NK-92 treated with Interleukin-12 subunit alpha and Interleukin-12 subunit beta, amount 100 ng/mL, for 24 hours (cell line): Measurements from ENCODE around the gene NHEJ1.
"Not testable (repeated sequence)": the region's sequence is repeated elsewhere in the genome, so short reads cannot be mapped to it uniquely, and the experiment has no call there.

Experiments
- DNase-seq: peaks from one replicate; lab custom pipeline; 2025; lab: John Stamatoyannopoulos, UW

NHEJ1 gene, protein sequence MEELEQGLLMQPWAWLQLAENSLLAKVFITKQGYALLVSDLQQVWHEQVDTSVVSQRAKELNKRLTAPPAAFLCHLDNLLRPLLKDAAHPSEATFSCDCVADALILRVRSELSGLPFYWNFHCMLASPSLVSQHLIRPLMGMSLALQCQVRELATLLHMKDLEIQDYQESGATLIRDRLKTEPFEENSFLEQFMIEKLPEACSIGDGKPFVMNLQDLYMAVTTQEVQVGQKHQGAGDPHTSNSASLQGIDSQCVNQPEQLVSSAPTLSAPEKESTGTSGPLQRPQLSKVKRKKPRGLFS

DNA sequence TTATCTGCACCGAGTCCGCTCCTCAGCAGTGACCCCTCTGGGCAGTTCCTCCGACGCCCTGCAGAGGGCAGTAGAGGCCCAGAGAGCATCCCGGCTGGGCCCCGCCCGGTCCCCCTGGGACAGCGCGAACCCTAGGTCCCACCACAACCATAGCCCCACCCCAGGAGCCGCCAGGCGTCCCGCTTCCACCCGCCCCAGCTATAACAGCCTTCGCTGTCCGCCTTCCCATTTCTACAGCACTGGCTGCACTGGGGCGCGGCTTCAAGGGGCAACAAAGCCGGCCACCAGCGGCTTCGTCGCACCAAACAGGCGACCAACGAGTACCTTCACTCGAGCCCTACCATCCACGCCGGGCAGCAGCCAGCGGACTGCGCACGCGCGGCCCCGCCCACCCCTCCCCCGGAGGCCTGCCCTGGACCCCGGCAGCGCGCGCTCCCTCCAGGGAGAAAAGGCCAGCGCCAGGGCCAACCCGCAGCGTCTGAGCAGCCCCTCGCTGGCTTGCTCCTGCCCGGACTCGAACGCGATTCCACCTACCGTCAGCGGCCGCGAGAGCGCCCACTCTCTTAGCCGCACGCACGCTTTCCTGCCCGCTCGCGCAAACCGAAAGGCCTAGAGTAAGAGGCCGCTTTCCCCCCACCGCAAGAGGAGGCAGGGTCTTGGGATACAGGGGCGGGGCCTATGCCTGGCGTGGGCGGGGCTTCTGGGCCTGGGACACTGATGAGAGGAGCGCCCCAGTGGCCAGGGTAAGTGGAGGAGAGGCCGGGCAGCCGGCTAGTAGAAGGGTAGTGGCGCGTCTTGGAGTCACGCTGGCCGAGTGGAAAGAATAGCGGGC is at the start of gene NHEJ1:
NHEJ1 (minus strand) TSS at position 630 of the 832 bp plus-strand sequence. CDS start 2,453 bp downstream, outside the sequence.
- peak; percentile 90 for DNase-seq

DNA sequence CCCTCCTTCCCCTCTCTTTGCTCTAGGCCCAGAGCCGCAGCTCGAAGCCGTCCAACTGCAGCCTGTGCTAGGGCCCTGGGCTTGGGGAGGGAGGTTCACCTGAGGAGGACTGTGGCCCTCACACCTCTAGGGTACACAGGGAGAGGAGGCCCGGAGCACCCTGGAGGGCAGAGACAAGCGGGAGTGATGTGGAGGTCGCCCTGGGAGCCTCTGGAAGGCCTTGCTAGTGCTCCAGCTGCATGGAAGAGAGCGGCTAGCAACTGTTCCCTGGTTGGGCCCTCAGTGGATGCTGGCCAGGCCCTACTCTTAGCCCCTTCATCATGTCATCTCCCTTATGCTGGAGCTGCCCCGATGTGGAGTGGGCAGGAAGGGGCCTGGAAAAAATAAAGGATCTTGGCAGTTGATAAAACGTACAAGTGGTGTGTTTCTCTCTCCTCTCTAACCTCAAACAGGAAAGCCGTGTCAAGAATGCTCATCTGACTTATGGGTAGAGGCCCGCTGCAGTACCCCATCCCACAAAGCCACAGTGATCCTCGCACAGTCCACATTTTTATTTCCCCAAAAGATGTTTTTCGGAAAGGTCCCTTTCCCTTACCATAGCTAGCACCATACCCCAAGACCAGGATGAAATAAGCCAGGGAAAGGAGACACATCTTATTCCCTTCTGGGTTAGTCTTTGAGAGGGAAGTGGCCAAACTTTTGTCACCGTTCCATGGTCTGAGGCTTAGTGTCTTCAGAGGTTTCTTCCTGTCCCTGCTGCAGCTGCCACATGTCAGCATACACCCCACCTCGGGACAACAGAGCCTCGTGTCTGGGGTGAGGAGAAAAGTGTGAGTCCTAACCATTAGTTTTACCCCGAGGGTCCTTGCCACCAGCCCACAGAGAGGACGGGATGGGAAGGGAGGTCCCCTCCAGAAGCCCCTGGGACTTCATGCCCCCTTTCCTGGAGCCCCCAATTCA is 48.9 kb upstream of the NHEJ1 start:
- DNase-seq, result no peak

DNA sequence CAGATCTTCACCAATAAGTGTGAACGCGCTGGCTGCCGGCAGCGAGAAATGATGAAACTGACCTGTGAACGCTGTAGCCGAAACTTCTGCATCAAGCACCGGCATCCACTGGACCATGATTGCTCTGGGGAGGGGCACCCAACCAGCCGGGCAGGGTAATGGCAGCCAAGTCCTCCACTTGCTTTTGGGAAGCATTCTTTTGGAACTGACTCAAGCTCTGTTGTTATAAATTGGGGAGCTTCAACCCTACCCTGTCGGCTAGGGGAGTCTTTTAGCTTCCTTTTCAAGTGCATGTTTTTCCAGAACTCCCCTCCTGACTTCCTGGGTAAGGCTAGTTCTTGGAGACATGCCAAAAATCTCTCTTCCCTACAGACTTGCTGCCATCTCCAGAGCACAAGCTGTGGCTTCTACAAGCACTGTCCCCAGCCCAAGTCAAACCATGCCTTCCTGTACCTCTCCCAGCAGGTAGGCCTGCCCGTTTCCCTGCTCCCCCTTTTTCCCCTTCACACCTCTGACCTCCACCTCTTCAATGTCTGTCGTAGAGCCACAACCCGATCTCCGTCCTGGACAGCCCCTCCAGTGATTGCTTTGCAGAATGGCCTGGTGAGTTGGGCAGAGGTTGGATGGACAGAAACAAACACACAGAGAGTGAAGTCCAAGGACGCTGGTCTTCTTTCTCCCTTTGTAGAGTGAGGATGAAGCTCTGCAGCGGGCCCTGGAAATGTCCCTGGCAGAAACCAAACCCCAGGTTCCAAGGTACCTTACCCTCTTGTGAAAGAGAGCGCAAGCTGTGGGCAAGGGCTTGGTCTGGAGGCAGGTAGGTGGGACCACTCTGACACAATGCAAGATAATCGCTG is 47.5 kb upstream of the NHEJ1 start:
- no peak for DNase-seq

DNA sequence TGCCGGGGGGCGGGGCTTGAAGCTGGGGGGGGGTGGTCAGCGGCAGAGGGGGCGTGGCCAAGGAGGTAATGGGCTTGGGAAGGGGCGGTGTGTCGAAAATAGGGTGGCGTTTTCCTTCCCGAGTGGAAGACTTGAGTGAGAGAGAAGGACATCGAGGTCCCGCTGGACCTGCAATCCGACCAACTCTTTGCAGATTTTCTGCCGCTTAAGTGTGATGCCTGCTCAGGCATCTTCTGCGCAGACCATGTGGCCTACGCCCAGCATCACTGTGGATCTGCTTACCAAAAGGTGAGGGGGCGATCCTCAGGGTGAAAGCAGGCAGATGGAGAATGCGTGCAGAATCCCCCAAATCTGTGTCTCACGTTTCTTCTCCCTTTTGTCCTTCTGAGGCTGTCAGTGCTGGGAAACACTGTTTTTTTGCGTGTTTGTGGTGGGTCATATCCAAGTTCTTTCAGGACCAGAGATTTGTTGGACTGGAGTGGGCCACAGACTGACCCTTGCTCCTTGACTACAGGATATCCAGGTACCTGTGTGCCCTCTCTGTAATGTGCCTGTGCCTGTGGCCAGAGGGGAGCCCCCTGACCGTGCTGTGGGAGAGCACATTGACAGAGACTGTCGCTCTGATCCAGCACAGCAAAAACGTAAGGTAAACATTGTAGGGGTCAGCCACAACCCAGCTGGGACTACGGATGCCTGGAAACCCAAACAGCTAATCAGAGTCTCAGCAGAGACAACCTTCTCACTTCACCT is 46.7 kb upstream of the NHEJ1 start:
- no peak for DNase-seq

DNA sequence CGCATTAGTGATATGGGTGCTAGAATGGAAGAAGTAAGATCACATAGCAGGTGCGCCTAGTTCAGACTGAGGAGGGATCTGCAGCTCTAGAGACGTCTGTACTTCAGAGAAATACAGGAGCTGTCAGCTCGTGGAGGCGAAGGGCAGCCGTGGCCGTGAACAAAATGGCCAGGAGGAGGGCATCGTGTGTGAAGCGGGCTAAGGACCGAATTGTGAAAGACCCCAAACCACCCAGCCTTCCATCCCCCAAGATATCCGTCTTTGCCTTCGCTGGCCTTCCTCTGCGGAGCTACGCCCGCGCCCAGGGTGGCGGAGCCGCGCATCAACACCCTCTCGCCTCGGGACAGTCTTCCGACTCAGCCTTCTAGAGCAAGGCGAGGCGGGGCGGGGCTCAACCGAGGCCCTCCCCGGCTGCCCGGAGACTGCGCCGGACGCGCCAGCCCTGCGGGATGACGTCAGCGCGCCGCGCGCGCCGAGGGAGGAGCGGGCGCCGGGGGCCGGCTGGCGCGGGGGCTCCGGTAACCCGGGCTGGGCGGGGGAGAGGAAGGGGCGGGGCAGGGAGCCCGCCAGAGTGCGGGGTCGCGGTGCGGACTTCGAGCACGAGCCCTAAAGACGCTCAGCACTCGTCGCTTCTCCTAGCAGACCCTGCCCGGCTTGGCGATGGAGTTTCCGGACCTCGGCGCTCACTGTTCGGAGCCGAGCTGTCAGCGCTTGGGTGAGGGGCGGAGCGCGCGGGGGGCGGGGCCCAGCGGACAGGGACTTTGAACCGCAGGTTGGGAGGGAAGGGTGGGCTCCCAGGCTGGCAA is 45.9 kb upstream of the NHEJ1 start, which contains the start of gene ZFAND2B:
ZFAND2B (plus strand) TSS at position 455 of the 806 bp plus-strand sequence; CDS start at position 661, 206 bp downstream.
- peak; percentile 93 for DNase-seq

DNA sequence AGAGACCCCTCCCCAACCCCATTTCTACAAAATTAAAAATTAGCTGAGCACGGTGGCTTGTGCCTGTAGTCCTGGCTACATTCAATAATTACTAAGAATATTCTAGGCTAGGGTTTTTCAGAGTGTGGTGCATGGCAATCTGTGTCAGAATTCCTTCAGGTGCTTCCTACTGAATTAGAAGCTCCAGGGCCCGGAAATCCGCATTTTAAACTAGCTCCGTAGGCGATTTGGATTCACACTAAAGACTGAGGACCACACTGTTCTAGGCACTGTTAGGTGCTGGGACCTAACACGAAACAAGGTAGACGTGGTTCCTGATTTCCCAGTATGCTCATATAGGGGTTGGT is 45.3 kb upstream of the NHEJ1 start:
- DNase-seq, result no peak

DNA sequence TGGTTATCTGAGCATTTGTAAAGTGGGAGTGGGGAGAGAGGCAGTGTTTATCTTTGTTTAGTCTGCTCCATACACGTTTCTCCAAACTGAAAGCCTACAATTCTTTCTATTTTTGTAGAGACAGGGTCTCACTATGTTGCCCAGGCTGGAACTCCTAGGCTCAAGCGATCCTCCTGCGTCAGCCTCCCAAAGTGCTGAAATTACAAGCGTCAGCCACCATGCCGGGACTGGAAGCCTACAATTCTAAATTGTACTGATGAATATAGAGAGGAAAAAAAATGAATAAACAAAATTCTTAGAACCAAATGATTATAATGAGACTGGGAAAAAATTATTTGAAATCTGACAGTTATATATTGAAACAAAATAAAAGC is 44.5 kb upstream of the NHEJ1 start:
- DNase-seq, result no peak

DNA sequence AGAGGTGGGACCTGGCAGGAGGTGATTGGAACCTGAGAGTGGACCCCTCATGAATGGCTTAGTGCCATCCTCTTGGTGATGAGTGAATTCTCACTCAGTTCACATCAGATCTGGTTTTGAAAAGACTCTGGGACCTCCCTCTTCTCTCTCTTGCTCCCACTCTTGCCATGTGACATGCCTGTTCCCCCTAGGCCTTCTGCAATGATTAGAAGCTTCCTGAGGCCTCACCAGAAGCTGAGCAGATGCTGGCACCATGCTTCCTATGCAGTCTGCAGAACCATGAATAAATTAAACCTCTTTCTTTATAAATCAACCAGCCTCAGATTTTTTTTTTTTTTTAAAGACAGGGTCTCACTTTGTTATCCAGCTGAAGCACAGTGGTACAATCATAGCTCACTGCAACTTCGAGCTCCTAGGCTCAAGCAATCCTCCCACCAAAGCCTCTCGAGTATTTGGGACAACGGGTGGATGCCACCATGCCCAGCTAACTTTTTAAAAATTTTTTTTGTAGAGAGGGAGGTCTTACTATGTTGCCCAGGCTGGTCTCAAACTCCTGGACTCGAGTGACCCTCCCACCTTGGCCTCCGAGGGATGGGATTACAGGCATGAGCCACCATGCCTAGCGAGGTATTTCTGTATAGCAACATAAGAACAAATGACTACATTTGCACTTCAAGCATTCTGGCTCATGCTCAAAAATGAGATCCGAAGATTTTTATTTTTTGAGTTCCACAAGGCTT is 44.0 kb upstream of the NHEJ1 start:
- no peak for DNase-seq

DNA sequence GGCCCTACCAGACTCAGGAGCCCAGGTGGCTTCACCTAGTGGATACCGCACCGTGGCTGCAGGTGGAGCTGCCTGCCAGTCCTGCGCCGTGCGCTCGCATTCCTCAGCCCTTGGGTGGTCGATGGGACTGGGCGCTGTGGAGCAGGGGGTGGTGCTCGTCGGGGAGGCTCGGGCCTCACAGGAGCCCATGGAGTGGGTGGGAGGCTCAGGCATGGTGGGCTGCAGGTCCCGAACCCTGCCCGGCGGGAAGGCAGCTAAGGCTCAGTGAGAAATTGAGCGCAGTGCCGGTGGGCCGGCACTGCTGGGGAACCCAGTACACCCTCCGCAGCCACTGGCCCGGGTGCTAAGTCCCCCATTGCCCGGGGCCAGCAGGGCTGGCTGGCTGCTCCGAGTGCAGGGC is 40.7 kb upstream of the NHEJ1 start:
- DNase-seq, result not testable (repeated sequence)

DNA sequence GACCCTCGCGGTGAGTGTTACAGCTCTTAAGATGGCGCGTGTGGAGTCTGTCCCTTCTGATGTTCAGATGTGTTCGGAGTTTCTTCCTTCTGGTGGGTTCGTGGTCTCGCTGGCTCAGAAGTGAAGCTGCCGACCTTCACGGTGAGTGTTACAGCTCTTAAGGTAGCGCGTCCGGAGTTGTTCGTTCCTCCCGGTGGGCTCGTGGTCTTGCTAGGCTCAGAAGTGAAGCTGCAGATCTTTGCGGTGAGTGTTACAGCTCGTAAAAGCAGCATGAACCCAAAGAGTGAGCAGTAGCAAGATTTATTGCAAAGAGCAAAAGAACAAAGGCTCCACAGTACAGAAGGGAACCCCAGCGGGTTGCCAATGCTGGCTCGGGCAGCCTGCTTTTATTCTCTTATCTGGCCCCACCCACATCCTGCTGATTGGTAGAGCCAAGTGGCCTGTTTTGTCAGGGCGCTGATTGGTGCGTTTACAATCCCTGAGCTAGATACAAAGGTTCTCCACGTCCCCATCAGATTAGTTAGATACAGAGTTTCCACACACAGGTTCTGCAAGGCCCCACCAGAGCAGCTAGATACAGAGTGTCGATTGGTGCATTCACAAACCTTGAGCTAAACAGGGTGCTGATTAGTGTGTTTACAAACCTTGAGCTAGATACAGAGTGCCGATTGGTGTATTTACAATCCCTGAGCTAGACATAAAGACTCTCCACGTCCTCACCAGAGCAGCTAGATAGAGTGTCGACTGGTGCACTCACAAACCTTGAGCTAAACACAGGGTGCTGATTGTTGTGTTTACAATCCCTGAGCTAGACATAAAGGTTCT is 40.1 kb upstream of the NHEJ1 start:
- DNase-seq, result not testable (repeated sequence)

DNA sequence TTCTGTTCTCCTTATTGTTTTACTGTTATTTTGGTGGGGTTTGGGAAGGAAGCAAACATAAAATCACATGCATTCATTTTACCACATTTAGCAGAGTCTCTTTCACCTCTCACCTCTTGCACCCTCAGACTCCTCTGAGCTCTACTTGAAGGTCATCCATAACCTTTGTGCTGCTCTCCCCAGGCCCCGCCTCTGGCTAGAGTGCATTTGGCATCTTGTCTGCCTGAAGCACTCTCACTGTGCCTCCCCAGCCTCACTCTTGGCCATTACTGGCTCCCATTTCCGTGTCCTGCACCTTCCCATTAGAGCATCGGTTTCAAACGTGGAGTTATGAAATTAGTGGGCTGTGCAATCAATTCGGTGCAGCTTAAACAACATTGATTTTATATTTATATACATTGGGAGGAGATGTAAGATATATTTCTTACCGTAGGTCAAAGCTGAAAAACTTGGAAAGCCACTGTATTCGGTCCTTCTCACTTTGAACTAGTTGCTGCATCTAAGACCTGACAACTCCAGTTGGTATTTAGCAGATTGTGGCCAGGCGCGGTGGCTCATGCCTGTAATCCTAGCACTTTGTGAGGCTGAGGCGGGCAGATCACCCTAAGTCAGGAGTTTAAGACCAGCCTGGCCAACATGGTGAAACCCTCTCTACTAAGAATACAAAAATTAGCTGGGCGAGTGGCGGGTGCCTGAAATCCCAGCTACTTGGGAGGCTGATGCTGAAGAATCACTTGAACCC is 39.0 kb upstream of the NHEJ1 start:
- no peak for DNase-seq

DNA sequence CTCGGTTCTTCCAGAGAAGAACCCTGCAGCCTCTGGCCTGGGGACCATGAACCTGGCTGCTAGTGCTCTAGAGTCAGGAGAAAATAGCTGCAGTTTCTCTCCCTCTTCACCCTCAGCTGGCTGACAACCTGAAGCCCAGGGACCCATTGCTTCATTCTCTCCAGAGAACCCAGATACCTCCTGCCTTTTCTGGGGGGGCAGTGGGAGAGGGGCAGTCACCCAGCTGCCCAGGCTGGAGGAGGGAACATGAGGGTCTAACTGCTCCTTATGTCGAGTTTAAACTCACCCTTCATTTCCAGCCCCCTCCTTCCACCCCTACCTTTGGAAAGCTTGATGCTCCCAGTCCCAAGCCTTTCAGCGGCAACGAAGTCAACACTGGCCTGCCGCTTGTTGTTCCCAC is 38.4 kb upstream of the NHEJ1 start:
- DNase-seq, result no peak

DNA sequence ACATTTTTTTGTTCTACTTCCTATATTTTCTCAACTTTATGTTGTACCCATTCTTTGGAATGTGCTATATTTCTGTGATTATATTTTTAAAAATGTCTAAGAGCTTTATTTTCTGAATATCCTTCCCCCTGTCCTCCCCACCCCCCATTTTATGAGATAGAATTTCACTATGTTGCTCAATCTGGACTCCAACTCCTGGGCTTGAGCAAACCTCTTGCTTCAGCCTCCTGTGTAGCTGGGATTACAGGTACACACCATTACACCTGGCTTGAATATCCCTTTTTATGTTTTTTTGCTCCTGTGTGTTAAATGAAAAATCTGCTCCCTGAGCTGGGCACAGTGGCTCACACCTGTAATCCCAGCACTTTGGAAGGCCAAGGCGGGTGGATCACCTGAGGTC is 36.8 kb upstream of the NHEJ1 start:
- no peak for DNase-seq

DNA sequence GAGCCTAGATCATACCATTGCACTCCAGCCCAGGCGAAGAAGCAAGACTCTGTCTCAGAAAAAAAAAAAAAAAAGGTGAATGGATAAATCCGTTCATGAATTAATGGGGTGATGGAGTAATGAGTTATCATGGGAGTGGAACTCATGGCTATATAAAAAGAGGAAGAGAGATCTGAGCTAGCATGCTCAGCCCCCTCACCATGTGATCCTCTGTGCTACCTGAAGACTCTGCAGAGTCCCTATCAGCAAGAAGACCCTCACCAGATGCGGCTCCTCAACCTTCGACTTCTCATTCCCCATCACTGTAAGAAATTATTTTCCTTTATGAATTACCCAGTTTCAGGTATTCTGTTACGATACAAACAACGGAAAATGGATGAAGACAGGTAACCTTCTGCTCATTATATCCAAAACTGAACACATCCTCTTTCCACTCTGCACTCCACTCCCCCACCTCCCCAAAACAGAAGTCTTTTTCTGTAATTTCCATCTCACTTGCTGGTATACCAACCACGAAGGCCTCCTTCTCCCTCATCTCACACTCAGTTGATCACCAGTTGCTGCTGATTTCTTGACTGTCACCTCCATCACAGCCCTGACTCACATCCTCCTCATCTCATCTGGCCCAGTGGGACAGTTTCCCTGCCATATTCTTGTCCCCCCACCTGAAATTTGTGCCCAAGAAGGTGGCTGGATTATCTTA is 26.3 kb upstream of the NHEJ1 start:
- no peak for DNase-seq

DNA sequence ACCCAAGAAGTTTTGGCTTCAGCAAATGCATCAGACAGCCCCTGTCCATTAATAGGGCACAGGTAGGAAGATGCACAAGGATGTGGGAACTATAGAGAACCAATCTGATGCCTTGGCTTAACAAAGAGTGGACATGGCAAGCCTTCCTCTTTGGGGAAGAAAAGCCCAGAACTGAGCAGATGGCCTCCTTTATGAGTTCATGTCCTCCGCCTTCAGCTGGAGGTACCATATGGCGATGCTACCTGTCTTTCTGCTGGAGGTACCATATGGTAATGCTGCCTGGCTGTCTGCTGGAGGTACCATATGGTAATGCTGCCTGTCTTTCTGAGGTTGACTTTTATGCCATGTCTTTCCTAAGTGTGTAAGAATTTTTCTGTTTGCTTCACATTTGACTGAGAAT is 23.5 kb upstream of the NHEJ1 start:
- no peak for DNase-seq

DNA sequence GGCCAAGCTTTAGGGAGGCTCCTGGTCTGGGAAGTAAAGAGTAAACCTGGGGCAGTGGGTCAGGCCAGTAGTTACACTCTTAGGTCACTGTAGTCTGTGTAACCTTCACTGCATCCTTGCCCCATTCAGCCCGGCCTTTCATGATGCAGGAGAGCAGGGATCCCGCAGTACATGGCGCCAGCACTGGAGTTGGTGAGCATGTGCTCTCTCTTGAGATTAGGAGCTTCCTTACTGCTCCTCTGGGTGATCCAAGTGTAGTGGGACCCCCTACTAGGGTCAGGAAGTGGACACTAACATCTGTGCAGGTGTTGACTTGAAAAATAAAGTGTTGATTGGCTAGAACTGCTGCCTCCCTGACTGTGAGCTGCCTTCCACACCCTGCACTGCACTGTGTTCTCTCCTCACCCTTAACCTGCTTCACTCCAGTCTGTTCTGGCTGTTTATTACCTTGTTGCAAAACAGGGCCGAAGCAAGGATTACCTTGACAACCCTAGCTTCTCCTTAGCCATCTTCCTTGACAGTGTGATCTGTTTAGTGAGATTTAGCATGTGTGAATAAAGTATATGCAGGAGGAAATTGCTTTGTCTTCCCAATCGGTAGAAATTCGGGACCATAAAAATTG is 22.6 kb upstream of the NHEJ1 start:
- no peak for DNase-seq
